PC-3 (cell line): ENCODE measurements around the gene INCA1. TPM values are rescaled to one million over a fixed set of nuclear protein-coding genes. Genes with fewer than 3 reads are reported as not detected.
A peak's percentile ranks its signal among the peaks of the same experiment; 100 is the strongest.

Source experiments
- ATAC-seq: fragments of 200-7000 bp; cut with Tn5 transposase; 2 replicates; pipeline ENCODE4 v1.9.1; 2020; ENCODE audit warnings: mild to moderate bottlenecking, moderate library complexity
- BruUV-seq: library from RNA; stranded (reverse); fragments of 400-500 nt; replicated peaks from 2 replicates; lab custom pipeline; 2021; lab: Mats Ljungman, UMichigan
- CTCF ChIA-PET: fragments of 300-600 bp; sonication (Branson Sonifier 250); formaldehyde crosslinking; loops from one replicate; lab custom pipeline; 2022; ENCODE audit warnings: antibody characterized with exemption; lab: Charles Lee
- POLR2A ChIA-PET: fragments of 300-600 bp; sonication (Branson Sonifier 250); formaldehyde crosslinking; loops from one replicate; lab custom pipeline; 2022; ENCODE audit warnings: antibody characterized with exemption; ENCODE audit not compliant: unreplicated experiment; lab: Charles Lee
- DNase-seq: peaks from one replicate; pipeline ENCODE4 v3.0.0-alpha.2; 2015
- H2AFZ ChIP-seq: fragments of 300-600 bp; sonication (generic); 2 replicates; pipeline ENCODE4 v1.6.0; 2016; ENCODE audit warnings: antibody characterized with exemption, low read length
- H3F3A ChIP-seq: fragments of 300-600 bp; sonication (generic); one replicate; pipeline ENCODE4 v1.6.0; 2017; ENCODE audit warnings: antibody characterized with exemption, low read length, control low read depth, mild to moderate bottlenecking; ENCODE audit not compliant: unreplicated experiment
- H3K27ac ChIP-seq: fragments of 300-600 bp; sonication (generic); 2 replicates; pipeline ENCODE4 v1.5.1; 2016; ENCODE audit warnings: mild to moderate bottlenecking, low read length
- H3K27me3 ChIP-seq: fragments of 300-600 bp; sonication (generic); 2 replicates; pipeline ENCODE4 v1.6.1; 2016; ENCODE audit warnings: low read length, mixed read lengths
- H3K36me3 ChIP-seq: fragments of 300-600 bp; sonication (generic); 2 replicates; pipeline ENCODE4 v1.6.1; 2016; ENCODE audit warnings: low read depth, mixed run types, low read length, mixed read lengths
- H3K4me1 ChIP-seq: fragments of 300-600 bp; sonication (generic); 2 replicates; pipeline ENCODE4 v1.5.1; 2016; ENCODE audit warnings: low read length; ENCODE audit not compliant: insufficient read depth
- H3K4me2 ChIP-seq: fragments of 300-600 bp; sonication (generic); 2 replicates; pipeline ENCODE4 v1.6.0; 2016; ENCODE audit warnings: low read length
- H3K4me3 ChIP-seq: fragments of 300-600 bp; sonication (generic); 2 replicates; pipeline ENCODE4 v1.5.1; 2016; ENCODE audit warnings: mild to moderate bottlenecking, low read length, mixed read lengths
- H3K79me2 ChIP-seq: fragments of 300-600 bp; sonication (generic); 2 replicates; pipeline ENCODE4 v1.6.1; 2017; ENCODE audit warnings: low read length, mixed read lengths
- H3K9ac ChIP-seq: fragments of 300-600 bp; sonication (generic); 2 replicates; pipeline ENCODE4 v1.6.0; 2016; ENCODE audit warnings: mild to moderate bottlenecking, low read length
- H3K9me2 ChIP-seq: fragments of 300-600 bp; sonication (generic); replicated peaks from 2 replicates; pipeline ENCODE4 v1.6.1; 2016; ENCODE audit warnings: mixed run types, low read length, mixed read lengths
- H3K9me3 ChIP-seq: fragments of 300-600 bp; sonication (generic); 2 replicates; pipeline ENCODE4 v1.6.1; 2016; ENCODE audit warnings: low read length, mixed read lengths
- H4K20me1 ChIP-seq: fragments of 300-600 bp; sonication (generic); 2 replicates; pipeline ENCODE4 v1.6.1; 2016; ENCODE audit warnings: low read length, mixed read lengths
- CTCF ChIP-seq: fragments of 300-600 bp; sonication (generic); conservative IDR thresholded peaks from 2 replicates; pipeline ENCODE4 v1.5.1; 2017; ENCODE audit warnings: antibody characterized with exemption, low read depth, mild to moderate bottlenecking, low read length
- EZH2 ChIP-seq: fragments of 300-600 bp; sonication (generic); IDR thresholded peaks from one replicate; pipeline ENCODE4 v1.6.1; 2017; ENCODE audit warnings: antibody characterized with exemption, mild to moderate bottlenecking, low read length; ENCODE audit not compliant: unreplicated experiment
- EZH2phosphoT487 ChIP-seq: fragments of 300-600 bp; sonication (generic); IDR thresholded peaks from 2 replicates; pipeline ENCODE4 v1.6.1; 2018; ENCODE audit warnings: mild to moderate bottlenecking, antibody characterized with exemption, low read length, borderline replicate concordance
- intact Hi-C: fragments of 100-400 bp; cut with micrococcal nuclease; formaldehyde crosslinking; loops from 2 replicates; pipeline ENCODE4 v1.9.0; 2023
- total RNA-seq: library from RNA; depleted of rRNA; stranded (reverse); fragments of >200 nt; gene quantifications from 2 replicates; pipeline ENCODE4 v1.2.3, GENCODE V29; 2014

Gene INCA1
- total RNA-seq, 1 experiment from 2014 or later = not detected

DNA sequence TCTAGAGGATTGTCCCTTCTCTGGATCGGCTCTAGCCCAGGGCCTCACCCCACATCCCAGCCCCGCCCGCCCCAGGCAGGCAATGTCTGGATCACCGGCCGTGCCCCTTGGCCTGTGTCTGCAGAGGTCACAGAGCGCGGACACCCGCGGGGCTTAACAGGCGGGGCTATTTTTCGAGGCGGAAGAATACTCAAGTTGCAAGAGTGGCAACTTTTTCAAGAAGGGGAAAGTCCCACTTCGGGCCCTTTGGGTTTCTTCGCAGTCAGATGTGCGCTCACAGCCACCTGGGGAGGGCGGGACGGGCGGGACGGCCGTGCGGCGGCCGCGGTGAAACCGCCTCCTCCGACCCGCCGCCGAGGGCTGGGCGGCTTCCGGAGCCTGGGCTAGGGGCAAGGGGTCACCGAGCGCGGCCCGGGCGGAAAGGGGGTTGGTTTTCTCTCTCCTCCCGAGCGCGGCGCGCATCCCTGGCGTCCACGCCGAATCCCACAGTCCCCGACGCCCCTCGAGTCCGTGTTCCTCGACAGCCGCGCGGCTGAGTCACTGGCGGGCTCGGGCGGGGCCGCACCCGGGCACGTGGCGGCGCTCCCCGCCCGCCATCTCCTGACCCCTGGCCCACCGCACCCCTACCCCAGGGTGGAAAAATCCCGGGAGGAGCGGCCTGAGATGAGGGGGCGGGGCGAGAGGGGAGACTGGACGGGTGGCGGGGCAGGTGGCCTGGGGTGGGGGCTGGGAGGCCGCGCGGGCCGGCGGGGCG is 47.8 kb downstream of the INCA1 start:
- CTCF ChIA-PET = no interaction called here
- no TSS peak for BruUV-seq
- Histone ChIP-seq H3F3A (no peaks in the 10 kb centered on the region), H3K4me1 (peaks cover 27% of the 10 kb centered on the region), H3K9ac (peak overlapping the region; percentile 93), H2AFZ (peak overlapping the region; percentile 72), H3K4me3 (peak overlapping the region; percentile 90), H3K27me3 (no peaks in the 10 kb centered on the region), H3K9me2 (no peaks in the 10 kb centered on the region), H3K9me3 (no peaks in the 10 kb centered on the region), H4K20me1 (peaks cover 22% of the 10 kb centered on the region), H3K79me2 (peaks cover 41% of the 10 kb centered on the region), H3K4me2 (peak overlapping the region; percentile 98), H3K27ac (peak overlapping the region; percentile 85), H3K36me3 (peaks cover 19% of the 10 kb centered on the region)
- TF ChIP-seq CTCF (no peak), EZH2 (no peak), EZH2phosphoT487 (peak; percentile 78)
- ATAC-seq (peak; percentile 17), DNase-seq (peak; percentile 74)
- POLR2A ChIA-PET = interaction anchor here (0.7 to 1.1 kb wide), 2 partner anchors 10 to 20 kb away, joined by 3 to 4 read pairs; partner anchors contain the start of gene SLC25A11
- intact Hi-C loops = loop anchor here (1.0 kb wide), 1 partner anchor 18 kb away; the partner anchor contains the start of gene SPAG7

- H3K79me2 ChIP-seq = peaks cover 47% of the 10 kb centered on the region
- DNase-seq (peak; percentile 85), ATAC-seq (peak; percentile 55)
- POLR2A ChIA-PET = interaction anchor here (0.7 to 1.1 kb wide), 3 partner anchors 9 to 21 kb away, joined by 3 to 4 read pairs (median 3); partner anchors contain the start of genes SLC25A11 and SPAG7
- CTCF ChIA-PET = no interaction called here
- no peaks in the 10 kb centered on the region for H3K27me3 ChIP-seq
- peak overlapping the region; percentile 90 for H3K4me3 ChIP-seq
- peak overlapping the region; percentile 93 for H3K9ac ChIP-seq
- H3K4me2 ChIP-seq = peak overlapping the region; percentile 98
- no peaks in the 10 kb centered on the region for H3K9me2 ChIP-seq
- TF ChIP-seq EZH2 (no peak), CTCF (no peak), EZH2phosphoT487 (peak; percentile 89)
- peak overlapping the region; percentile 85 for H3K27ac ChIP-seq
- BruUV-seq = no TSS peak
- H2AFZ ChIP-seq = peak overlapping the region; percentile 84
- H3K4me1 ChIP-seq = peaks cover 30% of the 10 kb centered on the region
- no peaks in the 10 kb centered on the region for H3K9me3 ChIP-seq
- intact Hi-C loops = loop anchor here (1.0 kb wide), 1 partner anchor 18 kb away; the partner anchor contains the start of gene SPAG7
- H3K36me3 ChIP-seq = peaks cover 23% of the 10 kb centered on the region
- H3F3A ChIP-seq = no peaks in the 10 kb centered on the region
- peaks cover 26% of the 10 kb centered on the region for H4K20me1 ChIP-seq
These were observed 48.4 kb downstream of the INCA1 start for GRCh38 chr17:4948931-4949320.
